ENCODE data around the gene SEZ6.

The SEZ6 gene

DNA sequence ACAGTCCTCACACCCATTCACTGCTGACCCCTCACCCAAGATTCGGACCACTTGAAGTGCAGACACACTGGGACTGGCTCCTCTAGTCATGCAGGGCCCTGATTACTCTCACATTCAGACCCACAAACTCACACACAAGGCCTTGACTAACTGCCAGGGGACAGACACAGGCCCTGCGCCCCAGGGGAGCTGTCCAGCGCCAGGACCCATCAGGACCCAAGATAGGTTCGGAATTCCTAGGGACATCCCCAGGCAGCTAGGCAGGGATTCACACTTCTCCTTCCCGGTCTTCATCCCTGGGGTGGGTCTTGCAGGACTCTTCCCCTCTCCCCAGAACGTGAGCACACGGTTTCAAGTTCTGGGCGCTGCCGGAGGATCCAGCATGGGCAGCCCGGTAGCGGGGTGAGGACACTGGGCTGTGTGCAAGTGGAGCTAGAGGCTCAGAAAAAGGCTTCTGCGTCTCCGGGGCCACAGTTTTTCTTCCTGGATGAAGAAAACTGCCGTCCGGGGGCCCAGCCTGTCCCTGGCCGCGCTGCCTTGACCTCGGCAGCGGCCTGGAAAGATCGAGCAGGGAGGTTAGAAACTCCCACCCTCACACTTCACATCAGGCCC lies 1.6 kb downstream of the SEZ6 start:
- TF ChIP-seq, protein P1, sequence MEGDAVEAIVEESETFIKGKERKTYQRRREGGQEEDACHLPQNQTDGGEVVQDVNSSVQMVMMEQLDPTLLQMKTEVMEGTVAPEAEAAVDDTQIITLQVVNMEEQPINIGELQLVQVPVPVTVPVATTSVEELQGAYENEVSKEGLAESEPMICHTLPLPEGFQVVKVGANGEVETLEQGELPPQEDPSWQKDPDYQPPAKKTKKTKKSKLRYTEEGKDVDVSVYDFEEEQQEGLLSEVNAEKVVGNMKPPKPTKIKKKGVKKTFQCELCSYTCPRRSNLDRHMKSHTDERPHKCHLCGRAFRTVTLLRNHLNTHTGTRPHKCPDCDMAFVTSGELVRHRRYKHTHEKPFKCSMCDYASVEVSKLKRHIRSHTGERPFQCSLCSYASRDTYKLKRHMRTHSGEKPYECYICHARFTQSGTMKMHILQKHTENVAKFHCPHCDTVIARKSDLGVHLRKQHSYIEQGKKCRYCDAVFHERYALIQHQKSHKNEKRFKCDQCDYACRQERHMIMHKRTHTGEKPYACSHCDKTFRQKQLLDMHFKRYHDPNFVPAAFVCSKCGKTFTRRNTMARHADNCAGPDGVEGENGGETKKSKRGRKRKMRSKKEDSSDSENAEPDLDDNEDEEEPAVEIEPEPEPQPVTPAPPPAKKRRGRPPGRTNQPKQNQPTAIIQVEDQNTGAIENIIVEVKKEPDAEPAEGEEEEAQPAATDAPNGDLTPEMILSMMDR (IDR thresholded peaks at IDR 0.05; ENCODE audit: low read length) = no peak
- TF ChIP-seq EZH2phosphoT487 (IDR thresholded peaks at IDR 0.05; ENCODE audit: low read length) (no peak), EZH2 (optimal IDR thresholded peaks at IDR 0.05; ENCODE audit: low read depth, low read length) (no peak)
- no peaks in the 10 kb centered on the region for H4K20me1 ChIP-seq (ENCODE audit: insufficient read depth, low read length)
- H3K27me3 ChIP-seq (replicated peaks; ENCODE audit: insufficient read depth, low read length) = peaks cover 50% of the 10 kb centered on the region
- no peaks in the 10 kb centered on the region for H3K4me1 ChIP-seq (ENCODE audit: low read length)
- H3K4me2 ChIP-seq (ENCODE audit: low read depth, low read length) = no peak overlapping the region
- no peaks in the 10 kb centered on the region for H3K9me2 ChIP-seq (replicated peaks; ENCODE audit: insufficient read depth, low read length)
- no peak for DNase-seq
- no peaks in the 10 kb centered on the region for H3K36me3 ChIP-seq (replicated peaks; ENCODE audit: insufficient read depth, low read length)
- no peak overlapping the region for H3K27ac ChIP-seq (ENCODE audit: low read length)
- H3K9ac ChIP-seq (ENCODE audit: low read length) = no peak overlapping the region
- no peaks in the 10 kb centered on the region for H3K79me2 ChIP-seq (ENCODE audit: low read length)
- no peak overlapping the region for H3K4me3 ChIP-seq (ENCODE audit: low read length)
- no peaks in the 10 kb centered on the region for H3F3A ChIP-seq (ENCODE audit: insufficient read depth, low read length)
- no peak overlapping the region for H2AFZ ChIP-seq (ENCODE audit: low read length)
- no peaks in the 10 kb centered on the region for H3K9me3 ChIP-seq (replicated peaks; ENCODE audit: insufficient read depth, low read length)

- no peaks in the 10 kb centered on the region for H3K79me2 ChIP-seq (ENCODE audit: low read length)
- no peak overlapping the region for H3K4me2 ChIP-seq (ENCODE audit: low read depth, low read length)
- H3F3A ChIP-seq (ENCODE audit: insufficient read depth, low read length) = no peaks in the 10 kb centered on the region
- no peaks in the 10 kb centered on the region for H4K20me1 ChIP-seq (ENCODE audit: insufficient read depth, low read length)
- no peak overlapping the region for H3K27ac ChIP-seq (ENCODE audit: low read length)
- TF ChIP-seq EZH2 (optimal IDR thresholded peaks at IDR 0.05; ENCODE audit: low read depth, low read length) = no peak
- TF ChIP-seq EZH2phosphoT487 (IDR thresholded peaks at IDR 0.05; ENCODE audit: low read length) = no peak
- TF ChIP-seq, protein P1 (IDR thresholded peaks at IDR 0.05; ENCODE audit: low read length) = no peak
- H3K9ac ChIP-seq (ENCODE audit: low read length) = no peak overlapping the region
- no peak for DNase-seq
- H3K36me3 ChIP-seq (replicated peaks; ENCODE audit: insufficient read depth, low read length) = no peaks in the 10 kb centered on the region
- H3K9me3 ChIP-seq (replicated peaks; ENCODE audit: insufficient read depth, low read length) = no peaks in the 10 kb centered on the region
- no peaks in the 10 kb centered on the region for H3K9me2 ChIP-seq (replicated peaks; ENCODE audit: insufficient read depth, low read length)
- peaks cover 49% of the 10 kb centered on the region for H3K27me3 ChIP-seq (replicated peaks; ENCODE audit: insufficient read depth, low read length)
- H3K4me1 ChIP-seq (ENCODE audit: low read length) = no peaks in the 10 kb centered on the region
- H3K4me3 ChIP-seq (ENCODE audit: low read length) = no peak overlapping the region
- no peak overlapping the region for H2AFZ ChIP-seq (ENCODE audit: low read length)
These were observed 2.5 kb downstream of the SEZ6 start for GRCh38 chr17:29003289-29003688.

GRCh38 chr17:29002811-29003210 lies 3.0 kb downstream of the SEZ6 start:
- H3K27me3 ChIP-seq (replicated peaks; ENCODE audit: insufficient read depth, low read length) = peaks cover 48% of the 10 kb centered on the region
- no peak overlapping the region for H3K9ac ChIP-seq (ENCODE audit: low read length)
- no peak overlapping the region for H2AFZ ChIP-seq (ENCODE audit: low read length)
- no peaks in the 10 kb centered on the region for H3K9me2 ChIP-seq (replicated peaks; ENCODE audit: insufficient read depth, low read length)
- no peaks in the 10 kb centered on the region for H3K9me3 ChIP-seq (replicated peaks; ENCODE audit: insufficient read depth, low read length)
- H3K27ac ChIP-seq (ENCODE audit: low read length) = no peak overlapping the region
- H3K4me1 ChIP-seq (ENCODE audit: low read length) = no peaks in the 10 kb centered on the region
- H3K4me3 ChIP-seq (ENCODE audit: low read length) = no peak overlapping the region
- H3K79me2 ChIP-seq (ENCODE audit: low read length) = no peaks in the 10 kb centered on the region
- TF ChIP-seq EZH2 (optimal IDR thresholded peaks at IDR 0.05; ENCODE audit: low read depth, low read length) (no peak), EZH2phosphoT487 (IDR thresholded peaks at IDR 0.05; ENCODE audit: low read length) (no peak)
- TF ChIP-seq, protein P1 (IDR thresholded peaks at IDR 0.05; ENCODE audit: low read length) = no peak
- no peaks in the 10 kb centered on the region for H3K36me3 ChIP-seq (replicated peaks; ENCODE audit: insufficient read depth, low read length)
- H3F3A ChIP-seq (ENCODE audit: insufficient read depth, low read length) = no peaks in the 10 kb centered on the region
- no peaks in the 10 kb centered on the region for H4K20me1 ChIP-seq (ENCODE audit: insufficient read depth, low read length)
- no peak for DNase-seq
- no peak overlapping the region for H3K4me2 ChIP-seq (ENCODE audit: low read depth, low read length)

Measured in MM.1S (cell line).